GM18861 (cell line): ENCODE measurements around the gene ACOX3.

ENCODE experiments used
- ATAC-seq: cut with Tn5 transposase; IDR thresholded peaks from one replicate; pipeline ENCODE4 v1.9.1; 2021; ENCODE audit not compliant: unreplicated experiment

The ACOX3 gene

DNA sequence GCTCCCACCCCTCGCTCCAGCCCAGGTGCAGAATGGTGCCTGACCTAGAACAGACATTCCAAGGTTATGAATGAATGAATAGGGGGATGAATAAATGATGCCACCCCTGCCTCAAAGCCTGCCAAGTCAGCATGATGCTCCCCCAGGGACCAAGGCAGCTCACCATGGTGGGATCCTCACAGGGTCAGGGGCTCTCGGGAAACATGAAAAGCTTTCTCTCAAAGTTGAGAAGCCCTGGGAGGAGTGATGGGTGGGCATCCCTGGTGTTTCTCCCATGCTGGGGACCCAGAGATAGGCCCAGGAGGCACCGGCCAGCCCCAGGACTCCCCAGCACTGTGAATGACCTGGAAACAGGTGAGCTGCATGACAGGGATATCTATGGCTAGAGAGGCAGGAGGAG, 112.1 kb downstream of the ACOX3 start:
- no peak for ATAC-seq

DNA sequence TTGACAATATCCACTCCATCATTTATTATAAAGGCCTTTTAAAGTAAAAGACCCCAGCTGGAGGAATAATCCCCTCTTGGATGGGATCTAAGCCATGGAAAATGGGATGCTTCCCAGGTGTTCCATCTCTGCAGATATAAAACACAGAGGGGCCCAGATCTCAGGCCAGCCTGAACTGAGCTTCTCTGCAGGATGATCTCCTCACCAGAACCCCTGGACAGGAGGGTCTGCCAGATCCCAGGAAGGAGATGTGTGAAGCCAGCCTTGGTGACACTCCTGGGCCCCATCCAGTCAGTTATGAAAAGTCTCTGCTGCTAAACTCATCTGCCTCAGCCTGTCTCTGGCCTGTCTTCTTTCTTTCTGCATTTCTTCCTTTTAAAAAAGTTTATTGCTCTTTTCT, 114.3 kb downstream of the ACOX3 start:
- ATAC-seq = no peak

DNA sequence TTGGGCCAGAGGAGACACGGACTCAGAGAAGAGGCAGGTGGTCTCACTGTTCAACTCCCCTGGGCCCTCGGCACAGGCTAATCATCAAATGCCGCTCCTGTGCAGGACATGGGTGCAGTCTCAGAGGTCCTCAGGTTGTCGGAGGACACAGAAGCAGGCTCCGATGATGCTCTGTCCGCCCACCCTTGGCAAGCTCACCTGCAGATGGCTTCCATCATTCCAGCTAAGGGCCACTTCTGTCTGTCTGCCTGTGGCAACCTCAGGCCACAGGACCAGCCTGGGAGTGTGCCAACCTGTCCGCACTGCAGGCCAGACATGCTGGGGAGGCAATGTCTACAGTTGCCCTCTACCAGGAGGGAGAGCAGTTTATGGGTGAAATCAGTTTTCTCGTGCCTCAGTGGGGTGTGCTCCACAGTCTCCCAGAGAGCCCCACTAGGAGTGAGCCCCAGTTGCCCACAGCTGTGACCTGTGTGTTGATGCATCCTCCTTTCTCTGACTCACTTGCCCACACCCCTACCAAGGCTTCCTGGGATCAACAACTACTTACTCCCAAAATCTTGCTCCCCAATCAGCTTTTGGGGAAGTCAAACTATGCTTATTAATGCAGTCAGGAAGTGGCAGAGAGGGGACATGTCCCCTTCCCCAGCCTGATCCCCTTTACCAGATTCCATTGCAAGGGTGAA, 115.1 kb downstream of the ACOX3 start:
- ATAC-seq = no peak

DNA sequence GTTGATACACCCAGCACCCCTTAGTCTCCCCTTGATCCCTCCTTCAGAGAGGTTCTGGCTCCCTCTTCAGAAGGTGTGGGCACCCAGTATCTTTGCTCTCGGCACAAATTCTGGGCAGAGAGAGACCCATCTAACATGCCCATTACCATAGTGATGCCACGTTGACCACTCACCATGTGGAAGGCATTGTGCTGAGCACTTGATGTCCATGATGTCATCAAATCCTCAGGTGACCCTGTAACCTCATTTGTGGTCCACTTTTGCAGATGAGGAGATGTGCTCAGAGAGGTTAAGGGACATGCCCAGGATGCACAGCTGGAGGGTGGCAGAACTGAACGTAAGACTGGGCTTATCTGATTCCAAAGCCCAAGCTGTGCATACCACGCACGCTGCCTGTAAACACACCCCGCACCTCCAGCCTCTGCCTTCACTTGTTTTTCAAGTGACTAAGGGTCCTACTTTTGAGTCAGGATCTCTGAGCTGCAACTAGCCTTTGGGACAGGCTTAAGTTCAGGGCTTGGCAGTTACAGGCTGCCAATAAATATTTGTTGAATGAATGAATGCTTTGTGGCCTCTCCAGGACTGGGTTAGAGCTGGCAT, 115.8 kb downstream of the ACOX3 start:
- ATAC-seq = no peak

DNA sequence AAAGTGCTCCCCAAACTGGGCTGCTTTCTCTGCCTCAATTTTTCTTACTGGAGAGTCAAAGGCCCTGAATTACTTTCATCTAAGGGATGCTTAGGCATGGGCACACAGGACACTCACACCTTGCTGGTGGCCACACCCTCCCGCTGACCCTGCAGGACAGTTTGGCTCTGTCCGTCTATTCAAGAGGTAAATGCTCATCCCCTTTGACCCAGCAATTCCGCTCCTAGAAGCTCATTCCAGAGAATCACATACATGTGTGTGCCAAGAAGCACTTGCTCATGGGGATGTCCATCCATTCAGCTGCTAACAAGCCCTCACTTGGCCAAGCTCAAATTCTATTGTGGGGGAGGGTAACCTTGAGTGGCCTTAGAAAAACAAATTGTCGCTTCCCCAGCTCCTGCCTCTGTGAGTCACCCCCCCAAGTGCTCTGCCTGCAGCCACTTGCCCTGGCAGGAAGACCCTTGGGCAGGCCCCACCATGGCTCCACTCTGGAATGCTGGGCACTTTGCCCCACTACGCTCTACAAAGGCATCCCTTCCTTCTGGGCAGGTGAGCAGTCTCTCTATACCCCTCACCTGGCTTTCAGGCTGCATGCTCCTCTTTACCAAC, 116.5 kb downstream of the ACOX3 start:
- no peak for ATAC-seq

DNA sequence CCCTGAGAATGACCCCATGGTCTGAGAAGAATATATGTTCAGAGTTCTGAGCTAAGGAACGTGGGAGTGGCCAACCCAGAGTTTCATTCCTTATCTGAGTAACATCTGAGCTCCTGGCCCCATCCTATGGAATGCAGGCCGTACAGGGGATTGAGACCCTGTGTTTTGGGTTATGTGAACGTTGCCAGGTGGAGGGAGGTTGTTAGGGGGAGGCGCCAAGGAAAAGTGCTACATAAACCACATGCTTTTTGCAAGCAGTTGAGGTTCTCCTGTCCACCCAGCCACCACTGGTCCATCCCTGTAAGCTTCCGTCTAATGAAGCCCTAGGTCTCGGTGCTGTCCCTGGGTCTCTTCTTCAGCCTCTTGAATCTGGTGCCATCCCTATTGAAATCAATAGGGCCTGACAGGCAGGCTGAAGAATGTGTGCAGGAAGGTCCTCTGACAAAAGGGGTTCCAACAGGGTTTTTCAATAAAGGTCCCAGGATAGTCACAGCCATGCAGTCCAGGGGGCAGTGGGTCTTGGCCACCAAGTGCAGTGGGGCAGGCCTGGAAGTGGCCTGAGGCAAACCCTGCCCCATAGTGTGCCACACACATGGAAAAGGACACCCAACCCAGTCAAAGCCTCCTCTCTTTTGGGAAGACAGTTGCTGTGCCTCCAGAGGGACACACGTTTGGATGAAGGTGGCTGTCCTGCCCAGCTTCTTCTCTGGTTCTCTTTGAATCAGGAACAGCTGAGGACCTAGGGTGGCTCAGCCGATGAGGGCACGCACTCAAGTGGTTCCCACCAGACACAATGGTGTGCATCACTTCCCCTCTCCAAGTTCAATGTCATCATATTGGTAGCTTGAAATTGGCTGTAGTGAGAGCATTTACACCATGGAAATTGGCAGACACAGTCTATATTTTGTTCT, 117.5 kb downstream of the ACOX3 start:
- ATAC-seq = no peak

DNA sequence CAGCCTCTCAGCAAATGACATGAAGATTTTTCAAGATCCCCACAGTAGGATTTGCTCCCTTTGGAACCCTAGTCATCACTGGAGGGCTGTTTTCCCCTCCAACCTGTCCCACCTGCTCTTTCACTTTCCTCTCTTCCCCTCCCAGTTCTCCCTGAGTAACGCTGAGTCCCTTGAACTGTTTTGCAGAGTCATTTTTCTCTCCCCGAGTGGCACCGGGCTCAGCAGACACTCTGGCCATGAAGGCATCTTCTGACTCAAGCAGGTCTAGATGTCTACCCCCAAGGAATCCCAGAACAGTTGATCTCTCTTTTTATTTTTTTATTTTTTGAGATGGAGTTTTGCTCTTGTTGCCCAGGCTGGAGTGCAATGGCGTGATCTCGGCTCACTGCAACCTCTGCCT, 118.8 kb downstream of the ACOX3 start:
- no peak for ATAC-seq

DNA sequence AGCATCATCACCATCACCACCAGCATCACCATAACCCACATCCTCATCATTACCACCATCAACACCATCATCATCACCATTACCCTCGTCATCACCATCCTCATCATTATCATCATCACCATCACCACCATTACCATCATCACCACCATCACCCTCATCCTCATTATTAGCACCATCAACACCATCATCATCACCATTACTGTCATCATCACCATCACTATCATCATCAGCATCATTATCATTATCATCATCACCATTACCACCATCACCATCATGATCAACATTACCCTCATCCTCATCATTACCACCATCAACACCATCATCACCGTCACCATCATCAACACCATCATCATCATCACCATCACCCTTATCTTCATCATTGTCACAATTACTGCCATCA, 119.3 kb downstream of the ACOX3 start:
- no peak for ATAC-seq

DNA sequence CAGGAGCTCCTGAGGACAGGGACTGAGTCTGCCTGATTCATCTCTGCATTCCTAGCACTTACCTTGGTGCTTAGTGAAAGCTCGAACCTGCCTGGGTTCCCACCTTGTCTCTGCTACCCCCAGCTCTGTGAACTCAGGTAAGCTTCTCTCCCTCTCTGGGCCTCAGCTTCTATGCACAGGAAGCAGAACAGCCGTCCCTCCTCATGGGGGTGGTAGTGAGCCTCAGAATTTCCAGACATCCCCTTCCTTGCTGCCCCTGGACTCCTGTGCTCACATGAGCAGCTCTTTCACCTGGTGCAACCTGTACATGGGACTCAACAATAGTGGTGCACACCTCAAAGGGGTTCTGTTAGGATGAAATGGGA, 120.2 kb downstream of the ACOX3 start:
- ATAC-seq = no peak

DNA sequence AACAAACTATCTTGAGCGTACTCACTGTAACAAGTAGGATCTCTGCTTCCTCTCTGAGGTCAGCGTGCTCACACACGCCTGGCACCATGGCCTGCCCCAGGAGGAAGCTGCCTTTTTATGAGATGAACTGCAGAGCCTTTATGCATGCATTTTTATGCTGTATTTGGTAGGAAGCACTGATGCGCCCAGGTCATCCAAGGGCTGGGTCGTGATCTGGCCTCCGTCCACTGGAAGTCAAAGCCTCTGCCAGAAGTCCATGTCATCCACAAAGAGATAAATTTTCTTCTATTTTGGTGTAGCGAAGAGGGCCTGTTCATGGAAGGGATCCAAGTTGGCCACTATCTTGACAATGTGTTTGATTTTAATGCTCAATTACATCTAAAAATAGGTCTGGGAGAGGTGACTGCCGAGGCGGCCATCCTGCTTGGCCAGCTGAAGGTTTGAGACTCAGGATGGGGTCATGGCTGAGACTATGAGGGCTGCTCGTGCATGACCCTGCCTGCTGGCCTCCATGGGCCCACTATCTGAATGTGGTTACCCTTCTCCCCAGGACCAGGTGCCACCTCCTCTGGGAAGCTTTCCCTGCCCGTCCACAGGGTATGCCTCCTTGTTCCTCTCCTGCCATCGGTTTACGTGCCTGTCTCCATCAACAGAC, 120.7 kb downstream of the ACOX3 start:
- ATAC-seq = no peak

DNA sequence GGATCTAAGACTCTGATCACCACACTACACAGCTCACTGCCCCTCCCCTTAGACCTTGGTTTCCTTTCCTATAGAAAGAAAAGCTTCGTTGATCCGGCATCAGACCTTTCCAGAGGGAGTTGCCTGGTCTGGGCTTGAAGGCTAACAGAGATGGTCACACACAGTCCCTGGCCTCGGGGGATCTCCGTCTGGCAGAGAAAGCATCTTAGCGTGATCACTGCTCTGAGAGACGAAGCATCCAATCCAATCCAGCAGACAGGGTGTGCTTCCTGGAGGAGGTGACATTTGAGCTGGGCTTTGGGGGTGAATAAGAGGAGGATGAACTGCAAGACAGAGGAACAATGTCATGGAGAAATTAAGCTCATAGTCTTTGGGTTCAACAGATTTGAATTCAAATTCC, 121.5 kb downstream of the ACOX3 start:
- no peak for ATAC-seq

DNA sequence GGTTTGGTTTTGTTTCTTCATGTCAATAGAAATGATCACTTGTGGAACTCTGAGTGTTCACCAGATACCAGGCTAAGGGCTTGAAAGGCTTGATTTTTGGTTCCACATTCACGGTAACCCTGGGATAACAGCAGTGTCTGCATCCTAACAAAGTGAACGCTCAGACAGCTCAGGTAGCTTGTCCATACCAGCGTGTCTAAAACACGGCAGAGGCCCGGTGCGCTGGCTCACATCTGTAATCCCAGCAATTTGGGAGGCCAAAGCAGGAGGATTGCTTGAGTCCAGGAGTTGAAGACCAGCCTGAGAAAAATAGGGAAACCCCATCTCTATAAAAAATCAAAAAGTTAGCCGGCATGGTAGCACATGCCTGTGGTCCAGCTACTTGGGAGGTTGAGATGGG, 122.0 kb downstream of the ACOX3 start:
- ATAC-seq = no peak

DNA sequence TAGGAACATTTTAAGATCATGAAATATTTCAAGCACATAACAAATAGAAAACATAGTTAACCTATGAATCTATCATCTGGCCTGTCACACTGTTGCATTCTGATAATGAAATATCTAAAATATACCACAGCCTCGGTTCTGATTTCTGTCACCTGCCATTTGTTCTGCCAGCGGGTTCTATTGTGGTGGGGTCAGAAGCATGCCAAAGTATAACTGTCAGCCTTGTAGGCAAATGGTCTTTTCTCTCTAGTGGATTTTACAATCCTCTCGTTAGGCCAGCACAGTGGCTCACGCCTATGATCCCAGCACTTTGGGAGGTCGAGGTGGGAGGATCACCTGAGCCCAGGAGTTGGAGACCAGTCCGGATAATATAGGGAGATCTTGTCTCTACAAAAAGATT, 123.0 kb downstream of the ACOX3 start:
- ATAC-seq = no peak

DNA sequence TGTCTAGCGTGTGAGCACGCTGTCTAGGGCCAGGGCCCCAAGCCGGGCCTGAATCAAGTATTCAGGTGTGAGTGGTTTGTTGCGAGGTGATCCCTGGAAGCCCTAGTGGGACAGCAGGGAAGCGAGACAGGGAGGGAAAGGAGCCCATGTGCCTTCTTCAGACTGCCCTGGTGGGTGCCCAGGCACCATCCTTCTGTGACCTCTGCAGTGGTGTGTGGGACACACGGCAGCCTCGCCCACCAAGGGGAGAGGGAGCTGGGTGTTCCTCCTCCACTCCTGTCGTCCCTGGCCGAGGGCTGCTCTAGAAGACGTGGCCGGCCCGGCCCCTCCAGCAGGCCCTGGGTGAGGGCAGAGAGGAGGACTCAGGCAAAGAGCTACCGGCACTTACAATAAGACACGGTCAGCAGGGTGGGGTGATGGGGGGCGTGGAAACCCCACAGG, 123.6 kb downstream of the ACOX3 start:
- ATAC-seq = no peak
